Epithelial cell of prostate (primary cell): ENCODE results near the gene CADM3.

Experiments used
- DNase-seq: peaks from one replicate; pipeline ENCODE4 v3.0.0-alpha.2; 2011; ENCODE audit warnings: low read depth, low spot score
- H3K27ac ChIP-seq: fragments of 450-650 bp; 2 replicates; pipeline ENCODE4 v1.5.1; 2017; ENCODE audit warnings: mild to moderate bottlenecking

Gene CADM3

DNA sequence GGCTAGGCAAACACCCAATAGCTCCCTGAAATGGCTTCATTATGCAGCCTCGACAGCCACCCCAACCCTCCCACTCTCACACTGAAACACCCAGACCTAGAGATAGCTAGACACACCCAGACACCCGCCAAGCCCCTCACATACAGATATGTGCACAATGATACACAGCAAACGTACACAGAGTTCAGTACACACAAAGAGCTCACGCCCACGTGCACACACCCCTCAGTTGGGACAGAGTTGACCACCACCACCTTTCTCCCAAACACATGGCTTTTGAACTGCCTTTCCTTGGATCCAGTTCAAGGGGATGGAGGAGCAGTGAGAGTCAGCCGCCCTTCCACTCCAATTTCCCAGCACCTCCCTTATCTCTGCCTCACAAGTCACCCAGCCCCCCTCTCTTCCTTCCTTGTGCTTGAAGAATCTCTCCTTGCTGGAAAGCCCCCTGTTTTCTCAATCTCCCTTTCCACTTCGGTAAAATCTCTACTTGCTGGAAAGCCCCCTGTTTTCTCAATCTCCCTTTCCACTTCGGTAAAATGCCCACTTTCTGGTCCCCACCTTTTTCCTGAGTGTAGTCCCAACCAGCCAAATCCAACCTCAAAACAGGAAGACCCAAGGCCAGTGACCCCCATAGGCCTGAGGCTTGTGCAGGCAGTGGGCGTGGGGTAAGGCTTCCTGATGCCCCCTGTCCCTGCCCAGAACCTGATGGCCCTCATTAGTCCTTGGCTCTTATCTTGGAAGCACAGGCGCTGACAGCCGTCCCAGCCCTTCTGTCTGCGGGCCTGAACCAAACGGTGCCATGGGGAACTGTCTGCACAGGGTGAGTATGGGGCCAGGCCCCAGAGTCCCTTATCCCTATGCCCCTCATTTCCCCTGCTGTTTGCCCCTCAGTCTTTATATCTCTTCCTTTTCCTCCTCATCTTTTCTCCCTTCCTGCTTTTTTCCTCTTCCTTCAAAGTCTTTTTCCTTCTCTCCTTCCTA lies 33.0 kb downstream of the CADM3 start, which contains the start of gene ACKR1:
ACKR1 (plus strand) TSS at position 715 of the 981 bp plus-strand sequence; CDS start at position 800, 85 bp downstream.
- no peak for DNase-seq
- H3K27ac ChIP-seq: no peak within 1 kb of the TSS

GRCh38 chr1:159205225-159205624 lies 33.8 kb downstream of the CADM3 start:
- DNase-seq: no peak
- no peak overlapping the region for H3K27ac ChIP-seq

- DNase-seq: no peak
- no peak overlapping the region for H3K27ac ChIP-seq
Measured at GRCh38 chr1:159206110-159206509, 34.7 kb downstream of the CADM3 start.

- DNase-seq: no peak
Measured at GRCh38 chr1:159207080-159207479, 35.7 kb downstream of the CADM3 start.

GRCh38 chr1:159207774-159208173 lies 36.4 kb downstream of the CADM3 start:
- H3K27ac ChIP-seq: no peak overlapping the region
- DNase-seq: no peak

More at GRCh38 chr1:159207080-159207479, 35.7 kb downstream of the CADM3 start:
- no peak overlapping the region for H3K27ac ChIP-seq

- DNase-seq: no peak
- H3K27ac ChIP-seq: no peak overlapping the region
Measured at GRCh38 chr1:159208175-159208825, 36.9 kb downstream of the CADM3 start.

DNA sequence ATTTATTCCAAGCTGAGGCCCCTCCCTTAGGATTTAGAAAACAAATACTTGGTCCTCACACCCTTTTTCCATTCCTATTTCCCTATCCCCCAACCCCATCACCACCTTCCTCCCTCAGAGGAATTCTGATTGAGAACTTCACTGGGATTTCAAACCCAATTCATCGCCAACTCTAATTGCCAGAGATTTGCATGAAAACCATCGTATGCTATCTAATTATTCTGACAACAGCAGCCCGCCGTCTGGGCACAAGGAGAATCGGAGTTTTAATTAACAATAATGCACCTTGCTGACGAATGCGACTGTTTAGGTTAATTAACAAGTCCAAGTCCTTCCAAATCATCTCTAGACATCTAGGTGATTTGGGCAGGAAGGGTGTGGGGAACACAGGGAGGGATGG lies 37.6 kb downstream of the CADM3 start:
- DNase-seq: no peak
- no peak overlapping the region for H3K27ac ChIP-seq

DNA sequence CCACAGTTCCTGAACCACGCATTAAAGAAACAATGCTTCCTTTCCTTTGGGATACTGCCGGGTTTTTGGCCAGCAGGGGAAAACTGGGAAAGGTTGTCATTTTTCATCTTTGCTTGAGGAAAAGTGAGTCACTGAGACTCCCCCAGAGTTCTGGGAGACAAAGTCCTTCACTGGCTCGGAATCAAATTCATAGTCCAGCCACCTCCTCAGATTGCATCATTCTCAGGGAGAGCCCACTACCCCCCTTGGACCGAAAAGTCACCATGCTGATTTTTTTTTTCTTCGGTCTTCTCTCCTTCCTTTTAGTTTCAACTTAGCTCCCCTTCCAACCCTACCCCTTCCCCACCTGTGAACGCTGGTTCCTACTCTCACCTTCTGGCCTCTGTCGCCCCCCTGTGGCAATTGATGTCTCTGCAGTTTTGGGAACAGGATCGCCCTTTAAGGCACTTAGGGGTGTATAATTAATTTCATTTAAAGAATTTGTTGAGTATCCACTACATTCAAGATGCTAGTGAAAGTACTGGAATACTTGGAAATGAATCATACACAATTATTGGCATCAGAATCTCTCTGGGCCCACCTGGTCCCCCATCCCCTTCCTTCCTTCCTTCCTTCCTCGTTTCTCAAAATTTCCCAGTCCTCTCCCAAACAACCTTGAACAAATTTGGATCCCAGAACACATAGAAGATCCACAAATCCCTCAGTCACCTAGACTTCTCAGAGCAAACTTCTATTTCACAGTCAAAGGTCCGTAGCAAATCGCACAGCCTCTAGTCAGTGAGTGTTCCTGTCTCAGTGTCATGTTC lies 40.1 kb downstream of the CADM3 start:
- no peak for DNase-seq
- no peak overlapping the region for H3K27ac ChIP-seq

DNA sequence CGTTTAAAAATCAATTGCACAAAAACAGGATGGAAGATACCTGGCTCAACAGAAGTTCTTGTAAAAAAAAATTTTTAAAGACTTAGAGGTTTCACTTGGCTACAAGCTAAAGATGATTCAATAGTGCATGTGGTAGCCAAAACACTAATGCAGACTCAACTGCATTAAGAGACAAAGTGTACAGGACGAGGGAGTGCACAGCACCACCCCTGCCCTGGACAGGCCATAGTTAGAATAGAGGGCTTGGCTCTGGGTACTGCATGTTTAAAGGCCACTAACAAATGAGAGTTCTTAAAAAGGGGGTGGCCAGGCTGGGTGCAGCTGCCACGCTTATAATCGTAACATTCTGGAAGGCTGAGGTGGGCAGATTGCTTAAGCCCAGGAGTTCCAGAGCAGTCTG lies 41.2 kb downstream of the CADM3 start:
- DNase-seq: no peak
- H3K27ac ChIP-seq: no peak overlapping the region

DNA sequence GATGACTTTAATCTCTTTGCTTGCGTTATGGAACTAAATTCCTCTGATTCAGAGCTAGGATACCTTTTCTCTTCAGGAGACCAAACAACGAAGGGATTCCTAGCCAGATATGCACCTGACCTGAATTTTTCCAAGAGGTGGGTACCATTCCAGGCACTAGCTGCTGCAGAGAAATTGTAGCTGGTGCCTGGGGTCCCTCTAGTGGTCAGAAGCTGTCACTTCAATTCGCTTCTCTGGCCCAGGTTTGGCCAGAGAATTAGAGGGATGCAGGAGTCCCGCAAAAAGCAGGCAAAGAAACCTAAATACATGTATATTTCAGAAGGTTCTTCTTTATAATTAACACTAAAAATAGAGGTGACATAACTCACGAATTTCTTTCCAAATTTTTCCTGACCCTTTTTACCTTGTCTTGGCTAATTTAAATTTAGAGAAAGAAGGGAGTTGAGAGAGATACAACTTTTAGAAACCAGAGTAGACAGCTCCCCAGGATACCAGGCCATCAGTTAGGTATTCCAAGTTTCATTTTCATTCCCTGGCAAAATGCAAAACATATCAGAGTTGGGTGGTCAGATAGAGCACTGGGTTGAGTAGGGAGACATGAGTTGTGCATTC lies 42.8 kb downstream of the CADM3 start:
- no peak for DNase-seq

GRCh38 chr1:159218649-159219636 lies 47.5 kb downstream of the CADM3 start:
- DNase-seq: no peak
- H3K27ac ChIP-seq: no peak overlapping the region

More for the DNA sequence above, 42.8 kb downstream of the CADM3 start:
- H3K27ac ChIP-seq: no peak overlapping the region

GRCh38 chr1:159222075-159222865 lies 50.9 kb downstream of the CADM3 start:
- no peak for DNase-seq
- H3K27ac ChIP-seq: no peak overlapping the region

DNA sequence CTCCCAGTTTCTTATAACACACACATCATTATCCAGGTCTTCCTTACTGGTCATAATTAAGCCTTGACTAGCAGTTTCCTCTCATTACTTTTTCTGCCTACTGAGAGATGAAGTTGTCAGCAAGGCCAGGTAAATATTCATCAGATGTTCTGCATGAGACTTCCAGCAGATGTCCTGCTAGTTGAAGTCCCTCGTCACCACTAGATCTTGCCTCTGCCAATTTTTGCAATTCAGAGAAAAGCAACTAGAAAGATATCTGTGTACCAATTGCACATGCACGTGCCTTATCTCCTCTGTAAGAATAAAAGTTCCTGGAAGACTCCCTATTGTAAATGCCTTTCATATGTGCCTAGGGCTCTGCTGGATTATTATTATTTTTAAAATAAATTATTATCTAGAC lies 51.6 kb downstream of the CADM3 start:
- no peak for DNase-seq
- no peak overlapping the region for H3K27ac ChIP-seq

- H3K27ac ChIP-seq: no peak overlapping the region
- DNase-seq: no peak
Measured at GRCh38 chr1:159228554-159228953, 57.1 kb downstream of the CADM3 start.

- no peak for DNase-seq
Measured at GRCh38 chr1:159229260-159229885, 58.0 kb downstream of the CADM3 start.

GRCh38 chr1:159229896-159230295 lies 58.5 kb downstream of the CADM3 start:
- no peak overlapping the region for H3K27ac ChIP-seq
- no peak for DNase-seq

More at GRCh38 chr1:159229260-159229885, 58.0 kb downstream of the CADM3 start:
- no peak overlapping the region for H3K27ac ChIP-seq

GRCh38 chr1:159239551-159240220 lies 68.3 kb downstream of the CADM3 start:
- no peak overlapping the region for H3K27ac ChIP-seq
- no peak for DNase-seq
